ENCODE results near the gene TRAPPC2L.
"Not testable (repeated sequence)": the region's sequence is repeated elsewhere in the genome, so short reads cannot be mapped to it uniquely, and the experiment has no call there.

TRAPPC2L gene

GRCh38 chr16:88893127-88893968 is 36.4 kb downstream of the TRAPPC2L start:
- DNase-seq (ENCODE audit: low spot score): no peak

- DNase-seq (ENCODE audit: low spot score): not testable (repeated sequence)
Observed at GRCh38 chr16:88894266-88894665, 37.3 kb downstream of the TRAPPC2L start.

GRCh38 chr16:88894681-88895300 is 37.9 kb downstream of the TRAPPC2L start:
- DNase-seq (ENCODE audit: low spot score): no peak

- DNase-seq (ENCODE audit: low spot score): no peak
Observed at GRCh38 chr16:88895335-88895734, 38.4 kb downstream of the TRAPPC2L start.

GRCh38 chr16:88896238-88897070 is 39.5 kb downstream of the TRAPPC2L start:
- no peak for DNase-seq (ENCODE audit: low spot score)

GRCh38 chr16:88897696-88898425 is 40.9 kb downstream of the TRAPPC2L start:
- DNase-seq (ENCODE audit: low spot score): no peak

GRCh38 chr16:88899901-88900661 is 43.2 kb downstream of the TRAPPC2L start:
- DNase-seq (ENCODE audit: low spot score): no peak

- DNase-seq (ENCODE audit: low spot score): no peak
Observed at GRCh38 chr16:88900662-88901052, 43.7 kb downstream of the TRAPPC2L start.

GRCh38 chr16:88901718-88902337 is 44.9 kb downstream of the TRAPPC2L start:
- DNase-seq (ENCODE audit: low spot score): no peak

GRCh38 chr16:88902744-88903143 is 45.8 kb downstream of the TRAPPC2L start:
- DNase-seq (ENCODE audit: low spot score): no peak

- no peak for DNase-seq (ENCODE audit: low spot score)
Observed at GRCh38 chr16:88903267-88903666, 46.3 kb downstream of the TRAPPC2L start.

GRCh38 chr16:88904676-88905365 is 47.9 kb downstream of the TRAPPC2L start:
- no peak for DNase-seq (ENCODE audit: low spot score)

- DNase-seq (ENCODE audit: low spot score): peak; percentile 80
Observed at GRCh38 chr16:88905563-88905962, 48.6 kb downstream of the TRAPPC2L start.

- no peak for DNase-seq (ENCODE audit: low spot score)
Observed at GRCh38 chr16:88906020-88906419, 49.1 kb downstream of the TRAPPC2L start.

GRCh38 chr16:88906535-88907105 is 49.7 kb downstream of the TRAPPC2L start:
- DNase-seq (ENCODE audit: low spot score): no peak

- no peak for DNase-seq (ENCODE audit: low spot score)
Observed at GRCh38 chr16:88907768-88908167, 50.8 kb downstream of the TRAPPC2L start.

GRCh38 chr16:88908307-88908706 is 51.4 kb downstream of the TRAPPC2L start:
- DNase-seq (ENCODE audit: low spot score): no peak

GRCh38 chr16:88909431-88910210 is 52.7 kb downstream of the TRAPPC2L start:
- no peak for DNase-seq (ENCODE audit: low spot score)

All from D341Med (cell line).